GM18873 (cell line): ENCODE data around the gene BAG5.
"Not testable (repeated sequence)": the region's sequence is repeated elsewhere in the genome, so short reads cannot be mapped to it uniquely, and the experiment has no call there.

Experiments used
- ATAC-seq: cut with Tn5 transposase; IDR thresholded peaks from one replicate; pipeline ENCODE4 v1.9.1; 2021; ENCODE audit warnings: mild to moderate bottlenecking, moderate library complexity, moderate number of reproducible peaks; ENCODE audit not compliant: unreplicated experiment, low FRiP score

The BAG5 gene

GRCh38 chr14:103525430-103526246 lies 36.8 kb downstream of the BAG5 start:
- not testable (repeated sequence) for ATAC-seq

GRCh38 chr14:103524002-103524935 lies 38.2 kb downstream of the BAG5 start:
- ATAC-seq: no peak

GRCh38 chr14:103523575-103523954 lies 38.9 kb downstream of the BAG5 start:
- ATAC-seq: no peak

- no peak for ATAC-seq
Observed at GRCh38 chr14:103522649-103523574, 39.5 kb downstream of the BAG5 start, which contains the start of gene CKB. Gene CKB, minus strand, starts transcription at chr14:103522830. Its CDS starts 337 bp downstream, at chr14:103522493.

- ATAC-seq: no peak
Observed at GRCh38 chr14:103521951-103522563, 40.4 kb downstream of the BAG5 start.

- no peak for ATAC-seq
Observed at GRCh38 chr14:103521438-103521950, 41.0 kb downstream of the BAG5 start.

GRCh38 chr14:103520657-103521437 lies 41.6 kb downstream of the BAG5 start:
- no peak for ATAC-seq

GRCh38 chr14:103520269-103520656 lies 42.2 kb downstream of the BAG5 start:
- no peak for ATAC-seq

- no peak for ATAC-seq
Observed at GRCh38 chr14:103519837-103520212, 42.6 kb downstream of the BAG5 start.

- ATAC-seq: no peak
Observed at GRCh38 chr14:103519043-103519836, 43.2 kb downstream of the BAG5 start.

GRCh38 chr14:103518422-103519042 lies 43.9 kb downstream of the BAG5 start:
- no peak for ATAC-seq

- no peak for ATAC-seq
Observed at GRCh38 chr14:103517721-103518421, 44.6 kb downstream of the BAG5 start.

GRCh38 chr14:103517174-103517566 lies 45.3 kb downstream of the BAG5 start:
- no peak for ATAC-seq

- no peak for ATAC-seq
Observed at GRCh38 chr14:103516426-103517173, 45.9 kb downstream of the BAG5 start.

GRCh38 chr14:103514596-103515421 lies 47.6 kb downstream of the BAG5 start:
- ATAC-seq: no peak
